CD4-positive, alpha-beta T cell (primary cell): ENCODE measurements around the gene ALDH1A1. TPM values are rescaled to one million over a fixed set of nuclear protein-coding genes. Genes with fewer than 3 reads are reported as not detected.

Experiments
- ATAC-seq: fragments of 200-7000 bp; cut with Tn5 transposase; one replicate; pipeline ENCODE4 v1.10.0; 2022; ENCODE audit warnings: mild to moderate bottlenecking; ENCODE audit not compliant: poor library complexity
- CTCF ChIA-PET: fragments of 350-600 bp; sonication (Branson Sonifier 250); formaldehyde crosslinking; loops from one replicate; lab custom pipeline; 2021; ENCODE audit warnings: antibody characterized with exemption, inconsistent platforms; lab: Charles Lee
- POLR2A ChIA-PET: fragments of 350-600 bp; sonication (Branson Sonifier 250); formaldehyde crosslinking; loops from one replicate; lab custom pipeline; 2021; ENCODE audit warnings: antibody characterized with exemption, inconsistent platforms; lab: Charles Lee
- DNase-seq, 14 experiments: peaks; one replicate each; pipeline ENCODE4 v3.0.0-alpha.2; 2013 to 2020; ENCODE audit warnings: mixed read lengths in 2 of 14
- H3K27ac ChIP-seq, 2 donors: one replicate each; pipeline versions ENCODE4 v1.5.1 to v1.7.0; 2013; ENCODE audit warnings: low read length in 2 of 2, low read depth in 1 of 2, mild to moderate bottlenecking in 1 of 2
- H3K27me3 ChIP-seq, 2 experiments: 1 replicate in 1 of 2; 2 replicates in 1 of 2; pipeline versions ENCODE4 v1.6.1 to v1.7.0; 2013; ENCODE audit warnings: low read length in 2 of 2, control low read depth in 1 of 2, mild to moderate bottlenecking in 1 of 2, moderate library complexity in 1 of 2; ENCODE audit not compliant: insufficient read depth in 2 of 2, control insufficient read depth in 1 of 2
- H3K36me3 ChIP-seq: one replicate; pipeline ENCODE4 v1.6.1; 2013; ENCODE audit warnings: low read length, control low read depth; ENCODE audit not compliant: insufficient read depth
- H3K4me1 ChIP-seq: one replicate; pipeline ENCODE4 v1.6.1; 2013; ENCODE audit warnings: low read length, control low read depth; ENCODE audit not compliant: insufficient read depth
- H3K4me3 ChIP-seq: one replicate; pipeline ENCODE4 v1.5.1; 2013; ENCODE audit warnings: mild to moderate bottlenecking, low read length, moderate library complexity
- H3K9me3 ChIP-seq, 2 experiments: 1 replicate in 1 of 2; 2 replicates in 1 of 2; pipeline versions ENCODE4 v1.6.1 to v1.7.0; 2013; ENCODE audit warnings: low read length in 2 of 2, mild to moderate bottlenecking in 2 of 2, control low read depth in 1 of 2, moderate library complexity in 1 of 2; ENCODE audit not compliant: control insufficient read depth in 1 of 2, insufficient read depth in 1 of 2
- H3K27ac Mint-ChIP-seq: one replicate; pipeline ENCODE4 v1.8.0; 2020; ENCODE audit warnings: mixed read lengths
- H3K27me3 Mint-ChIP-seq: one replicate; pipeline ENCODE4 v1.8.0; 2021; ENCODE audit warnings: mixed read lengths
- H3K36me3 Mint-ChIP-seq: one replicate; pipeline ENCODE4 v1.8.0; 2021; ENCODE audit warnings: low read depth, mixed read lengths
- H3K4me1 Mint-ChIP-seq: one replicate; pipeline ENCODE4 v1.8.0; 2021; ENCODE audit warnings: low read depth, mixed read lengths
- H3K4me3 Mint-ChIP-seq: one replicate; pipeline ENCODE4 v1.8.0; 2020; ENCODE audit warnings: mild to moderate bottlenecking, mixed read lengths
- H3K9me3 Mint-ChIP-seq: one replicate; pipeline ENCODE4 v1.8.0; 2020; ENCODE audit warnings: mixed read lengths
- intact Hi-C, 2 experiments: fragments of 100-400 bp; cut with DNase I in 1 of 2; cut with micrococcal nuclease in 1 of 2; formaldehyde crosslinking; loops; one replicate each; pipeline versions ENCODE4 v1.15.1 to v1.9.0; 2023 to 2025; cut with DNase I, micrococcal nuclease
- total RNA-seq, 174 experiments: library from RNA in 2 of 174; stranded (reverse) in 2 of 174; gene quantifications; one replicate each; pipeline ENCODE4 v1.2.3 and lab custom pipeline; 2021 to 2026
- TF ChIP-seq, protein P1 (sequence below): fragments of 200-600 bp; IDR thresholded peaks from one replicate; pipeline ENCODE4 v1.8.0; 2022; ENCODE audit warnings: antibody characterized with exemption, mild to moderate bottlenecking

ALDH1A1 gene
- total RNA-seq, 2 experiments from 2014 or later = 0.39 TPM; not detected in 1

DNA sequence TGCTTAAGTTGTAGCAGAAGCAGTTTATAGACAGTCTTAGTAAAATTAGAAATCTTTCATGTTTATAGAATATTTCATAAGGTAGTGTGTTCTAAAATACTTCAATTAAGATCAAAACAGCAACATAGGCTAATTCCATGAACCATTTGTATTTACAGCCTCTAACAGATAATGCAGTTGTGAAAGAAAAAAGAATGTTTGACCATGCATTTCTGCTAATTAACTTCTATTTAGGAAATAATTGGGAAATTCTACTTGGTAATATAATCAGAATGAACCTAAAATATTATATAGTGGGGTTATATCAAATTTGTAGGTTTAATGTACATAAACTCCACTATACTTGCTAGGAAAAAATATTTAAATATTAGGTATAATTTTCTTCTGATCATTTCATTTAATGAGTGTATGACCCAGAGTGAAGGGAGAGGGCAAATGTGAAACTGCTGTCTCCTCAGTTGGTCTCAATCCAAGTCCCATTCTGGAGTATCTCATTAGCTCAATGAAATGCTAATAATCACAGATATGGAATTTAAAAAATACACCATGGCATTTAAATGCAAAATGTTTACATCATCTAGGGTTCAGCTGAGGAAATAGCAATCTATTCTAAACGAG lies 34.9 kb downstream of the ALDH1A1 start:
- Histone ChIP-seq H3K4me3 (no peak overlapping the region), H3K27ac (no peak overlapping the region), H3K4me1 (no peaks in the 10 kb centered on the region), H3K27me3 (peaks cover 0 to 3% of the 10 kb centered on the region in 2 experiments), H3K36me3 (no peaks in the 10 kb centered on the region), H3K9me3 (no peaks in the 10 kb centered on the region)
- DNase-seq (no peak), ATAC-seq (no peak)
- POLR2A ChIA-PET = no interaction called here
- no peak overlapping the region for H3K27ac Mint-ChIP-seq
- CTCF ChIA-PET = interaction anchor here (0.7 kb wide), 1 partner anchor 879 kb away, joined by 3 read pairs; no protein-coding TSS in a partner anchor
- H3K4me3 Mint-ChIP-seq = no peak overlapping the region
- no peaks in the 10 kb centered on the region for H3K9me3 Mint-ChIP-seq
- intact Hi-C loops = no loop called here
- TF ChIP-seq, protein P1, sequence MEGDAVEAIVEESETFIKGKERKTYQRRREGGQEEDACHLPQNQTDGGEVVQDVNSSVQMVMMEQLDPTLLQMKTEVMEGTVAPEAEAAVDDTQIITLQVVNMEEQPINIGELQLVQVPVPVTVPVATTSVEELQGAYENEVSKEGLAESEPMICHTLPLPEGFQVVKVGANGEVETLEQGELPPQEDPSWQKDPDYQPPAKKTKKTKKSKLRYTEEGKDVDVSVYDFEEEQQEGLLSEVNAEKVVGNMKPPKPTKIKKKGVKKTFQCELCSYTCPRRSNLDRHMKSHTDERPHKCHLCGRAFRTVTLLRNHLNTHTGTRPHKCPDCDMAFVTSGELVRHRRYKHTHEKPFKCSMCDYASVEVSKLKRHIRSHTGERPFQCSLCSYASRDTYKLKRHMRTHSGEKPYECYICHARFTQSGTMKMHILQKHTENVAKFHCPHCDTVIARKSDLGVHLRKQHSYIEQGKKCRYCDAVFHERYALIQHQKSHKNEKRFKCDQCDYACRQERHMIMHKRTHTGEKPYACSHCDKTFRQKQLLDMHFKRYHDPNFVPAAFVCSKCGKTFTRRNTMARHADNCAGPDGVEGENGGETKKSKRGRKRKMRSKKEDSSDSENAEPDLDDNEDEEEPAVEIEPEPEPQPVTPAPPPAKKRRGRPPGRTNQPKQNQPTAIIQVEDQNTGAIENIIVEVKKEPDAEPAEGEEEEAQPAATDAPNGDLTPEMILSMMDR = no peak
- H3K36me3 Mint-ChIP-seq = no peaks in the 10 kb centered on the region
- no peaks in the 10 kb centered on the region for H3K27me3 Mint-ChIP-seq
- no peaks in the 10 kb centered on the region for H3K4me1 Mint-ChIP-seq

DNA sequence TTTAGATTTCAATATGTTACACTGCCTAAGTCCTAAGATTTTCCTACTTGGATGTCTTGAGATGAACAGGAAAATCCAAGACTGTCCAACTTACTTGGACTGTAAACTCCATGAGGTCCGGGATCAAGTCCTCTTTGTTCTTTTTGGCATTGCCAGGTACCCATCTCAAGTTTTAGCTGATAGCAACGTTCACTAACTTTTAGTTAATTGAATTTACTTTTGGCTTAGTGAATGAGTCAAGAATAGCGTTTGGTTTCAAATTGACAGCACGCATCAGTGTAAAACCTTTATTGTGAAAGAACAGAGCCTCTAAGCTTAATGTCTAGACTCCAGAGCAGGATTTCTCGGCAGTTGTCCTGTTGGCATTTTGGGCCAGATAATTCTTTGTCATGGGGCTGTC lies 37.2 kb downstream of the ALDH1A1 start:
- TF ChIP-seq, protein P1 = no peak
- no peaks in the 10 kb centered on the region for H3K4me1 ChIP-seq
- Mint-ChIP-seq H3K4me1 (no peaks in the 10 kb centered on the region), H3K27ac (no peak overlapping the region), H3K9me3 (no peaks in the 10 kb centered on the region), H3K27me3 (no peaks in the 10 kb centered on the region), H3K4me3 (no peak overlapping the region), H3K36me3 (no peaks in the 10 kb centered on the region)
- no peaks in the 10 kb centered on the region for H3K9me3 ChIP-seq
- no peaks in the 10 kb centered on the region for H3K36me3 ChIP-seq
- H3K27ac ChIP-seq = no peak overlapping the region
- intact Hi-C loops = no loop called here
- no peak overlapping the region for H3K4me3 ChIP-seq
- CTCF ChIA-PET = no interaction called here
- POLR2A ChIA-PET = no interaction called here
- DNase-seq = no peak
- no peaks in the 10 kb centered on the region for H3K27me3 ChIP-seq
- ATAC-seq = no peak

DNA sequence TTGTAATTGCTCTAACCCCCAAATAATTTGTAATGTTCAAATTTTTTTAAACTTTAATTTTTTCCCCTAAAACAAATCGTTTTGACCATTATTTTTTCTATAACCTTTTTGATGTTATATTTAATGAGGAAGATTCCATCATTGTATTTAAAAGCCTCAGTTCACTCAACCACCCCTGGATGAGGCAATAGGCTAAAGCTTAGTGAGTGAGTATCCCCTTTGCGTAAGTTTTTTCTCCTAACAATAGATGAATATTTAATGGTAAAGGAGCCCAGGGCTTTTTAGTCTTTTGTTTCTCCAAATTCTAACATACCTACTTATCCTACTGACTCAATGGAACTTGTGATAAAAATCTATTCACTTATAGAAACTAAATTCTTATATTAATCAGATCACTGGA lies 38.1 kb downstream of the ALDH1A1 start:
- ATAC-seq (no peak), DNase-seq (no peak)
- intact Hi-C loops = no loop called here
- no peaks in the 10 kb centered on the region for H3K27me3 ChIP-seq
- no peaks in the 10 kb centered on the region for H3K36me3 Mint-ChIP-seq
- no peaks in the 10 kb centered on the region for H3K4me1 ChIP-seq
- no peak overlapping the region for H3K4me3 Mint-ChIP-seq
- ChIA-PET POLR2A (no interaction called here), CTCF (no interaction called here)
- no peaks in the 10 kb centered on the region for H3K36me3 ChIP-seq
- H3K27me3 Mint-ChIP-seq = no peaks in the 10 kb centered on the region
- H3K4me3 ChIP-seq = no peak overlapping the region
- no peak overlapping the region for H3K27ac ChIP-seq
- TF ChIP-seq, protein P1 = no peak
- no peaks in the 10 kb centered on the region for H3K9me3 Mint-ChIP-seq
- no peaks in the 10 kb centered on the region for H3K4me1 Mint-ChIP-seq
- no peak overlapping the region for H3K27ac Mint-ChIP-seq
- no peaks in the 10 kb centered on the region for H3K9me3 ChIP-seq
